Chondrocyte (in vitro differentiated cells): ENCODE data around the gene NUP50. TPM values are rescaled to one million over a fixed set of nuclear protein-coding genes. Genes with fewer than 3 reads are reported as not detected.

Source experiments
- DNase-seq: peaks from one replicate; pipeline ENCODE4 v3.0.0; 2021; ENCODE audit warnings: mixed read lengths, low spot score
- H3K27ac Mint-ChIP-seq: one replicate; pipeline ENCODE4 v1.8.0; 2021; ENCODE audit warnings: mild to moderate bottlenecking, moderate library complexity, mixed read lengths; ENCODE audit not compliant: unreplicated experiment
- H3K27me3 Mint-ChIP-seq: 2 replicates; pipeline ENCODE4 v1.8.0; 2021; ENCODE audit warnings: low read depth, mixed read lengths
- H3K36me3 Mint-ChIP-seq: 2 replicates; pipeline ENCODE4 v1.8.0; 2021; ENCODE audit warnings: low read depth, mixed read lengths
- H3K4me1 Mint-ChIP-seq: 2 replicates; pipeline ENCODE4 v1.8.0; 2021; ENCODE audit warnings: low read depth, mild to moderate bottlenecking, mixed read lengths
- H3K4me3 Mint-ChIP-seq: one replicate; pipeline ENCODE4 v1.8.0; 2021; ENCODE audit warnings: mild to moderate bottlenecking, moderate library complexity, mixed read lengths; ENCODE audit not compliant: unreplicated experiment
- H3K9me3 Mint-ChIP-seq: 2 replicates; pipeline ENCODE4 v1.8.0; 2021; ENCODE audit warnings: low read depth, mixed read lengths
- total RNA-seq: library from RNA; stranded (reverse); gene quantifications from 3 replicates; pipeline ENCODE4 v1.2.1, GENCODE V29; 2021
- TF ChIP-seq, protein P1 (sequence below): fragments of 200-600 bp; sonication (generic); IDR thresholded peaks from 2 replicates; pipeline ENCODE4 v1.5.0; 2021; ENCODE audit warnings: antibody characterized with exemption, mild to moderate bottlenecking, moderate library complexity

NUP50 gene
- total RNA-seq, 1 donor from 2014 or later, result 44.1 TPM

DNA sequence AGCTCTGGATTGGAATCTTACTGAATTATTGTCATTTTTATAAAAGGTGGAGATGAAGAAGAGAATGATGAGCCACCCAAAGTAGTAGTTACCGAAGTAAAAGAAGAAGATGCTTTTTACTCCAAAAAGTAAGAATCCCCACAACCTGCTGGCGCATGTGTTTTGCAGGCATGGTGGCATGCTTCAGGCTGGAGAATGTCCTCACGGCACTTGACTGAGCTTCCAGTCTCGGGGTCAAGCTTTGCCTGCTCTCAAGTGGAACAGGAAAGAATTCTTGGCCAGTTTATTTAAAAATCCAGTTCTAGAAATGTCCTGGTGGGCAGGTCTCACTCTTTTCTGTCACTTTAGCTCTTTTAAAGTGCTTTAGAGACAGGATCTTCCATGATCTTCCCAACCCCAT, 17.5 kb downstream of the NUP50 start:
- H3K4me1 Mint-ChIP-seq, result peaks cover 19% of the 10 kb centered on the region
- H3K9me3 Mint-ChIP-seq, result no peaks in the 10 kb centered on the region
- H3K4me3 Mint-ChIP-seq, result no peak overlapping the region
- no peak overlapping the region for H3K27ac Mint-ChIP-seq
- TF ChIP-seq, protein P1, sequence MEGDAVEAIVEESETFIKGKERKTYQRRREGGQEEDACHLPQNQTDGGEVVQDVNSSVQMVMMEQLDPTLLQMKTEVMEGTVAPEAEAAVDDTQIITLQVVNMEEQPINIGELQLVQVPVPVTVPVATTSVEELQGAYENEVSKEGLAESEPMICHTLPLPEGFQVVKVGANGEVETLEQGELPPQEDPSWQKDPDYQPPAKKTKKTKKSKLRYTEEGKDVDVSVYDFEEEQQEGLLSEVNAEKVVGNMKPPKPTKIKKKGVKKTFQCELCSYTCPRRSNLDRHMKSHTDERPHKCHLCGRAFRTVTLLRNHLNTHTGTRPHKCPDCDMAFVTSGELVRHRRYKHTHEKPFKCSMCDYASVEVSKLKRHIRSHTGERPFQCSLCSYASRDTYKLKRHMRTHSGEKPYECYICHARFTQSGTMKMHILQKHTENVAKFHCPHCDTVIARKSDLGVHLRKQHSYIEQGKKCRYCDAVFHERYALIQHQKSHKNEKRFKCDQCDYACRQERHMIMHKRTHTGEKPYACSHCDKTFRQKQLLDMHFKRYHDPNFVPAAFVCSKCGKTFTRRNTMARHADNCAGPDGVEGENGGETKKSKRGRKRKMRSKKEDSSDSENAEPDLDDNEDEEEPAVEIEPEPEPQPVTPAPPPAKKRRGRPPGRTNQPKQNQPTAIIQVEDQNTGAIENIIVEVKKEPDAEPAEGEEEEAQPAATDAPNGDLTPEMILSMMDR, result no peak
- DNase-seq, result no peak
- peaks cover 30% of the 10 kb centered on the region for H3K36me3 Mint-ChIP-seq
- no peaks in the 10 kb centered on the region for H3K27me3 Mint-ChIP-seq

DNA sequence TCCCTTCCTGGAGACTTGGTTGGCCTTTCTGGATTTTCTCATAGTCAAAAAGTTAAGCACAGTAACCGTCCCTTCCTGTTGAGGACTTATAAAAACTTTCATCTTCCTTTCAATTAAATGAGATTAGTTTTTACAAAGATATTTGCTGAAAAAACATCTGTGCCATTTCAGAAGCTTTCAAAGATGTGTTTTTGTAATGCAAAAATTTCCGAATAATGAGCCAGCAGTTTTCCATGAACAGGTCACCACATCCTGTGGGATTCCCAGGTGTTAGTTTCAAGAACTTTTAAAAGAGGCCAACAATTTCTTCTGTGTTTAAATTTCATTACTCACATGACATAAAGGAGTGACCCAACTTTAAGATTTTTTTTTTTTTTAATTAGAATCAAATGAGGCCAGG, 18.0 kb downstream of the NUP50 start:
- H3K27ac Mint-ChIP-seq, result no peak overlapping the region
- H3K9me3 Mint-ChIP-seq, result no peaks in the 10 kb centered on the region
- H3K4me1 Mint-ChIP-seq, result peaks cover 19% of the 10 kb centered on the region
- TF ChIP-seq, protein P1, result no peak
- peaks cover 27% of the 10 kb centered on the region for H3K36me3 Mint-ChIP-seq
- no peak for DNase-seq
- H3K27me3 Mint-ChIP-seq, result no peaks in the 10 kb centered on the region
- H3K4me3 Mint-ChIP-seq, result no peak overlapping the region

DNA sequence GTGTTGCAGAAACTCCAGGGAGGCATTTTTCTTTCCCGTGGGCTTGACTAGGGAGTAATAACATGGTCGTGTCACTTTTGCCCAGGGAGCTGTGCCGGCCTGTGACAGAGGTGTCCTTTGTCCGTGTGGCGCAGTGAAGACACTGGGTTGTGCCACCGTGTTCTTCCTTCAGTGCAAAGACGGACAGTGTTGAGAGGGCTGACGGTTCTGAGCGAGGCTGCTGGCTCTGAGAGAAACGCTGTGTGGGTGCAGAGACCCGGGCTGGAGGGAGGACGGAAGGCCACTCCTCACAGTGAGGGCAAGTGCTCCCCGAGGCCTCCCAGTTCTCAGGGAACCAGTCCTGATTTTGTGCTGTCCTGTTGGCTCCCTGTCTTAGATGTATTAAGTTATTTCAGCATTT, 20.2 kb downstream of the NUP50 start:
- no peaks in the 10 kb centered on the region for H3K9me3 Mint-ChIP-seq
- H3K27me3 Mint-ChIP-seq, result no peaks in the 10 kb centered on the region
- H3K4me1 Mint-ChIP-seq, result peaks cover 25% of the 10 kb centered on the region
- no peak overlapping the region for H3K27ac Mint-ChIP-seq
- H3K4me3 Mint-ChIP-seq, result no peak overlapping the region
- TF ChIP-seq, protein P1, result no peak
- H3K36me3 Mint-ChIP-seq, result peaks cover 25% of the 10 kb centered on the region
- no peak for DNase-seq

DNA sequence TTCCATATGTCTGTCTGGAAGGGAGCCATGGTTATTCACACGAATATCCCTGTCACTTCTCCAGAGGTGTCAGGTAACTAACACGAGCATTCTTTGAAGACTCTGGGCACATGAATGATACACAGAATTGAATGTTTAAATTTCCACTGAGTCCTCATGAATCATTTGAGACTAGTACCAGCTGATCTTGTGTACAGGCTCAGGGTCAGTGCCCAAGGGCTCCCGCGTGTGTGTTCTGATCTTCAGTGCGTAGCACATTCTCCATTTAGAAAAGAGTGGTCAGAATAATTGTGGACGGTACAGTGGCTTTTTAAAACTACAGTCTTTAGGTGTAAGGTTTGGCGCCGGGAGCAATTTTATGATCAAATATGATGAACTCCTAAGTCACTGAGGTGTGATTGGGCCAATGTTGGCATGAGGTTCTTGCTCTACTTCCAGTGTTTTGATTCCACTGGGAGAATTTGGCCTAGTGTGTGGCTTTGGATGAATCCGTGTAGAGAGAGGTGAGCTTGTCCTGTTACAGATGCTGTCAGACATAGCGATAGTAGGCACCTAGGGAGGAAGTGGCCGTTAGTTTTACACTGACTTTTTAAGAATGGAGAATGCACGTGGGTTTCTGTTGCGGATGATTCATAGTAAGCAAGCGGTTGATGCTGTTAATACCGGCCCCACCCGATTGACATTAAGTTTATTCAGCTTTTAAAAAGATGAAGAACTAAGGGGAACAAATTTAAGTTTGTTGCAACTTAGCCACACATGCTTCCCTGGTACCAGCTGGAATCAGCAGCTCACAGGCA, 22.2 kb downstream of the NUP50 start:
- no peaks in the 10 kb centered on the region for H3K27me3 Mint-ChIP-seq
- no peak overlapping the region for H3K4me3 Mint-ChIP-seq
- no peak overlapping the region for H3K27ac Mint-ChIP-seq
- TF ChIP-seq, protein P1, result no peak
- no peak for DNase-seq
- peaks cover 22% of the 10 kb centered on the region for H3K36me3 Mint-ChIP-seq
- H3K9me3 Mint-ChIP-seq, result no peaks in the 10 kb centered on the region
- peaks cover 18% of the 10 kb centered on the region for H3K4me1 Mint-ChIP-seq

DNA sequence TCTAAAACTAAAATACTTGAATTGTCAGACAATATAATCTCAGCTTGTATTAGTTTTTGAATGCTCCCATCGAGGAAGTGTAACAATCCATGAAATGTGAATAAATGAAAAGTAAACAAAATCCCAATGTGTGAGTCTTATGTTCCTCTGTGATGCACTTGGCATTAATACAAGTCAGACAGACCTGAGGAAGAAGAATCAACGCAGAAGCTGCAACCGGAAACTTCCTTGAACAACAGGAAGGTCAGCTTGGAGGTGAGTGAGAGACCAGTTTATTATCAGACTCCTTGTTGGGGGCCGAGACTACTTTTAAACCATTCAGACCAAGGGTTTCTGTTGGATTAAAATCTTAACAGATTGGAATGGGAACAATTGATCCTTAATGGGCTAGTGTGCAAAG, 24.2 kb downstream of the NUP50 start:
- H3K27ac Mint-ChIP-seq, result no peak overlapping the region

More for the DNA sequence above, 24.2 kb downstream of the NUP50 start:
- H3K4me1 Mint-ChIP-seq, result peaks cover 10% of the 10 kb centered on the region
- no peaks in the 10 kb centered on the region for H3K27me3 Mint-ChIP-seq
- TF ChIP-seq, protein P1, result no peak
- H3K9me3 Mint-ChIP-seq, result no peaks in the 10 kb centered on the region
- H3K4me3 Mint-ChIP-seq, result no peak overlapping the region
- DNase-seq, result no peak
- H3K36me3 Mint-ChIP-seq, result peaks cover 23% of the 10 kb centered on the region
